ENCODE results near the gene RBM45. TPM values are rescaled to one million over a fixed set of nuclear protein-coding genes. Genes with fewer than 3 reads are reported as not detected.
"Not testable (repeated sequence)": the region's sequence is repeated elsewhere in the genome, so short reads cannot be mapped to it uniquely, and the experiment has no call there.

Gene RBM45
- total RNA-seq, 2 donors from 2014 or later = 10.5 to 12.7 TPM

- WGBS, 2 donors = 62 to 70% methylated on average over 5 of the region's 5 CpGs
- intact Hi-C loops (cut with DNase I) = no loop called here
- H3K36me3 ChIP-seq (replicated peaks in 1 of 2; ENCODE audit: insufficient read depth in 1 of 2, low read depth in 2 of 2) = no peaks in the 10 kb centered on the region
- no peak overlapping the region for H3K27ac ChIP-seq
- ATAC-seq (no peak), DNase-seq (no peak)
- TF ChIP-seq POLR2A (IDR thresholded peaks at IDR 0.05) (no peak), CTCF (IDR thresholded peaks at IDR 0.05) (no peak)
- H3K4me3 ChIP-seq = no peak overlapping the region
- no peaks in the 10 kb centered on the region for H3K4me1 ChIP-seq
- no peaks in the 10 kb centered on the region for H3K9me3 ChIP-seq
- no peaks in the 10 kb centered on the region for H3K27me3 ChIP-seq
These were observed 30.2 kb downstream of the RBM45 start for GRCh38 chr2:178142274-178143065.

- Histone ChIP-seq H3K9me3 (no peaks in the 10 kb centered on the region), H3K4me1 (no peaks in the 10 kb centered on the region), H3K36me3 (replicated peaks in 1 of 2; ENCODE audit: insufficient read depth in 1 of 2, low read depth in 2 of 2) (no peaks in the 10 kb centered on the region), H3K27ac (no peak overlapping the region), H3K27me3 (no peaks in the 10 kb centered on the region), H3K4me3 (no peak overlapping the region)
- ATAC-seq (no peak), DNase-seq (no peak)
- TF ChIP-seq POLR2A (IDR thresholded peaks at IDR 0.05) (no peak), CTCF (IDR thresholded peaks at IDR 0.05) (no peak)
- intact Hi-C loops (cut with DNase I) = no loop called here
These were observed 31.2 kb downstream of the RBM45 start for GRCh38 chr2:178143481-178143880.

- Histone ChIP-seq H3K27ac (peak overlapping the region in 2 of 4 donors; percentile 17 to 32), H3K9me3 (no peaks in the 10 kb centered on the region), H3K4me3 (no peak overlapping the region), H3K36me3 (replicated peaks in 1 of 2; ENCODE audit: insufficient read depth in 1 of 2, low read depth in 2 of 2) (no peaks in the 10 kb centered on the region), H3K4me1 (peaks cover 12% of the 10 kb centered on the region), H3K27me3 (no peaks in the 10 kb centered on the region)
- intact Hi-C loops (cut with DNase I) = no loop called here
- ATAC-seq (peak; percentile 69), DNase-seq (peak in 3 of 4 donors; percentile 13 to 34 (median 15))
- 6 to 10% methylated on average over 3 of the region's 3 CpGs for WGBS, 2 donors
- TF ChIP-seq CTCF (IDR thresholded peaks at IDR 0.05) (no peak), POLR2A (IDR thresholded peaks at IDR 0.05) (no peak)
These were observed 39.8 kb downstream of the RBM45 start for GRCh38 chr2:178152033-178152432.

- Histone ChIP-seq H3K27me3 (no peaks in the 10 kb centered on the region), H3K4me1 (peaks cover 12% of the 10 kb centered on the region), H3K4me3 (no peak overlapping the region), H3K36me3 (replicated peaks in 1 of 2; ENCODE audit: insufficient read depth in 1 of 2, low read depth in 2 of 2) (no peaks in the 10 kb centered on the region), H3K27ac (peak overlapping the region in 2 of 4 donors; percentile 17 to 32), H3K9me3 (no peaks in the 10 kb centered on the region)
- DNase-seq = no peak
- intact Hi-C loops (cut with DNase I) = no loop called here
- 44 to 52% methylated on average over 4 of the region's 4 CpGs for WGBS, 2 donors
- ATAC-seq = no peak
- no peak for TF ChIP-seq CTCF (IDR thresholded peaks at IDR 0.05)
- TF ChIP-seq POLR2A (IDR thresholded peaks at IDR 0.05) = no peak
These were observed 40.3 kb downstream of the RBM45 start for GRCh38 chr2:178152542-178152941.

GRCh38 chr2:178152977-178153376 is 40.7 kb downstream of the RBM45 start:
- H3K27me3 ChIP-seq = no peaks in the 10 kb centered on the region
- intact Hi-C loops (cut with DNase I) = no loop called here

GRCh38 chr2:178153878-178154277 is 41.6 kb downstream of the RBM45 start:
- H3K36me3 ChIP-seq (replicated peaks in 1 of 2; ENCODE audit: insufficient read depth in 1 of 2, low read depth in 2 of 2); H3K27me3 ChIP-seq; H3K4me3 ChIP-seq; intact Hi-C loops (cut with DNase I); H3K9me3 ChIP-seq; DNase-seq; ATAC-seq; H3K27ac ChIP-seq: not testable (repeated sequence)
- WGBS, 2 donors = 77 to 94% methylated on average over 1 of the region's 1 CpG
- H3K4me1 ChIP-seq = peaks cover 12% of the 10 kb centered on the region

More at GRCh38 chr2:178152977-178153376, 40.7 kb downstream of the RBM45 start:
- ATAC-seq (no peak), DNase-seq (no peak)
- Histone ChIP-seq H3K4me1 (peaks cover 12% of the 10 kb centered on the region), H3K4me3 (no peak overlapping the region), H3K27ac (no peak overlapping the region), H3K36me3 (replicated peaks in 1 of 2; ENCODE audit: insufficient read depth in 1 of 2, low read depth in 2 of 2) (no peaks in the 10 kb centered on the region), H3K9me3 (no peaks in the 10 kb centered on the region)
- TF ChIP-seq CTCF (IDR thresholded peaks at IDR 0.05) (no peak), POLR2A (IDR thresholded peaks at IDR 0.05) (no peak)
- WGBS, 2 donors = 10 to 19% methylated on average over 1 of the region's 1 CpG
